ENCODE results near the gene GOLGA8B. TPM values are rescaled to one million over a fixed set of nuclear protein-coding genes. Genes with fewer than 3 reads are reported as not detected.

The GOLGA8B gene
- total and polyA plus RNA-seq, 2 of the 8 experiments (the other 6 are each of a cell fraction or from before 2014, with no cell fraction given) = 14.1 to 23.3 TPM

DNA sequence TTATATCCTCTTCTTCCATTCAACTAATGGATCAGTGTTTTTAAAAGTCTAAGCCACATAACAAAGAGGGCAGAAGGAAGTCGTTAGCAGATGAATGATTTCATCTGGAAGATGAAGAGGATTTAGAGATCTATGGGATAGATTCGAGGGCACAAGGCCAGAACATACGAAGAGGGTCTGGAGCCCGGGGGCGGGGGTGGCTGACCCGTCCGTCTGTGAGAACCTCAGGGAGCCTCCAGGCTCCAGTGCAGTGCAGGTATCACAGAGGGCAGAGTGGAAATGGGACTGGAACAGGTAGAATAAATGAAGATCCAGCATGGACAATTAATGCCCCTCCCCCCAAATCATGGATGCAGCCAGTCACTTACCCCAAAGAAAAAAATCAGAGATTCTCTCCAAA, 1.5 kb upstream of the GOLGA8B start:
- H2BK5ac ChIP-seq (ENCODE audit: low read depth, low read length) = no peak overlapping the region
- WGBS, 2 experiments (ENCODE audit: extremely low coverage in 1 of 2, insufficient coverage in 1 of 2, insufficient read length in 1 of 2, insufficient replicate concordance in 2 of 2, low coverage in 1 of 2, low lambda C conversion rate in 2 of 2, missing lambda C conversion rate in 1 of 2) = 86% methylated on average over 7 of the region's 7 CpGs; no CpG with 5 or more reads in 1 of the 2 experiments
- peaks cover 5% of the 10 kb centered on the region; the same call in 1 of the 2 replicates for H3K23me2 ChIP-seq (ENCODE audit: low read depth, low read length)
- no peaks in the 10 kb centered on the region for H3K9me3 ChIP-seq (ENCODE audit: insufficient read depth in 2 of 2, low read depth in 1 of 2, low read length in 1 of 2)
- POLR2A ChIA-PET (ENCODE audit: partially characterized antibody) = interaction anchor here (0.7 kb wide), 1 partner anchor 17 kb away, joined by 3 read pairs; no protein-coding TSS in a partner anchor
- H3K27ac ChIP-seq (ENCODE audit: low read depth, low read length) = no peak overlapping the region
- H4K5ac ChIP-seq (ENCODE audit: insufficient read length, low read depth, low read length) = no peak overlapping the region
- H2BK20ac ChIP-seq (ENCODE audit: low read length) = no peak overlapping the region
- no peak overlapping the region for H2BK15ac ChIP-seq (ENCODE audit: low read length)
- no peaks in the 10 kb centered on the region for H3K79me1 ChIP-seq (ENCODE audit: low read depth, low read length)
- FAIRE-seq (no peak), DNase-seq (ENCODE audit: low read depth in 1 of 2, low spot score in 2 of 2) (no peak)
- H4K20me1 ChIP-seq (replicated peaks in 1 of 2; ENCODE audit: control insufficient read depth in 1 of 2, insufficient read depth in 2 of 2, low read length in 2 of 2) = no peaks in the 10 kb centered on the region
- peaks cover 0 to 5% (median 4%) of the 10 kb centered on the region in 4 experiments; a peak in 5 of 7 replicates for H3K4me1 ChIP-seq (replicated peaks in 1 of 4; ENCODE audit: control insufficient read depth in 3 of 4, insufficient read depth in 4 of 4, low read length in 3 of 4)
- no peak overlapping the region for H3K4ac ChIP-seq (replicated peaks; ENCODE audit: insufficient read length, low read depth, low read length)
- no peak overlapping the region for H3K56ac ChIP-seq (replicated peaks; ENCODE audit: insufficient read length, low read depth, low read length)
- H3K14ac ChIP-seq (ENCODE audit: insufficient read length) = no peak overlapping the region
- no peak overlapping the region for H4K8ac ChIP-seq (ENCODE audit: extremely low read depth, insufficient read depth, low read length)
- no peak overlapping the region for H4K91ac ChIP-seq (replicated peaks; ENCODE audit: insufficient read length, low read length)
- no peak overlapping the region for H3K4me3 ChIP-seq (ENCODE audit: extremely low read depth in 1 of 4, insufficient read depth in 2 of 4, low read depth in 3 of 4, low read length in 4 of 4)
- no peaks in the 10 kb centered on the region for H3K36me3 ChIP-seq (ENCODE audit: control insufficient read depth in 2 of 4, insufficient read depth in 4 of 4, low read length in 3 of 4)
- H3K18ac ChIP-seq (ENCODE audit: extremely low read depth, low read length) = no peak overlapping the region
- peaks cover 0 to 10% of the 10 kb centered on the region in 2 experiments; a peak in 2 of 4 replicates for H3K79me2 ChIP-seq (ENCODE audit: control insufficient read depth in 1 of 2, insufficient read depth in 2 of 2, low read length in 2 of 2)
- no peak overlapping the region for H2AK5ac ChIP-seq (ENCODE audit: low read depth, low read length)
- peak overlapping the region in 1 of 2 experiments; percentile 87; a peak in 1 of 4 replicates for H3K4me2 ChIP-seq (ENCODE audit: insufficient read depth in 1 of 2, low read depth in 2 of 2, low read length in 2 of 2)
- H3K27me3 ChIP-seq (replicated peaks in 1 of 4; ENCODE audit: control insufficient read depth in 3 of 4, extremely low read depth in 1 of 4, insufficient read depth in 3 of 4, low read length in 3 of 4) = peaks cover 0 to 17% (median 15%) of the 10 kb centered on the region in 4 experiments; a peak in 6 of 7 replicates
- H3K23ac ChIP-seq (ENCODE audit: insufficient read length) = no peak overlapping the region
- no peak overlapping the region for H3K9ac ChIP-seq (replicated peaks in 1 of 4; ENCODE audit: extremely low read depth in 1 of 4, low read depth in 3 of 4, low read length in 3 of 4)
- H2AFZ ChIP-seq (ENCODE audit: low read length) = no peak overlapping the region
- no peak overlapping the region for H2BK120ac ChIP-seq (replicated peaks; ENCODE audit: low read depth, low read length)
- H2BK12ac ChIP-seq (ENCODE audit: low read depth, low read length) = no peak overlapping the region
- CTCF ChIA-PET (ENCODE audit: partially characterized antibody) = no interaction called here
- no peak for TF ChIP-seq JUND (IDR thresholded peaks at IDR 0.05; ENCODE audit: low read length)
- no peak for TF ChIP-seq CEBPB (IDR thresholded peaks at IDR 0.05; ENCODE audit: low read depth, low read length)
